GM21619 (cell line): ENCODE measurements around the gene LRRC8A.
A peak's percentile ranks its signal among the peaks of the same experiment; 100 is the strongest.
"Not testable (repeated sequence)": the region's sequence is repeated elsewhere in the genome, so short reads cannot be mapped to it uniquely, and the experiment has no call there.

Experiments
- ATAC-seq: cut with Tn5 transposase; IDR thresholded peaks from one replicate; pipeline ENCODE4 v1.9.1; 2021; ENCODE audit not compliant: unreplicated experiment

LRRC8A gene

GRCh38 chr9:128881884-128882676, at the start of gene LRRC8A, which contains the start of gene KYAT1:
Gene LRRC8A, plus strand, starts transcription at chr9:128882133. Its CDS starts 25,032 bp downstream, at chr9:128907165.
Gene KYAT1, minus strand, starts transcription at chr9:128881950. Its CDS starts 36,545 bp downstream, at chr9:128845405.
- peak; percentile 84 for ATAC-seq

GRCh38 chr9:128833696-128834095, 48.2 kb upstream of the LRRC8A start:
- no peak for ATAC-seq

- ATAC-seq = no peak
Measured at GRCh38 chr9:128835246-128836210, 46.4 kb upstream of the LRRC8A start.

GRCh38 chr9:128836509-128837145, 45.3 kb upstream of the LRRC8A start:
- ATAC-seq = no peak

GRCh38 chr9:128838338-128838737, 43.6 kb upstream of the LRRC8A start:
- ATAC-seq = no peak

- ATAC-seq = no peak
Measured at GRCh38 chr9:128840524-128840923, 41.4 kb upstream of the LRRC8A start.

- ATAC-seq = no peak
Measured at GRCh38 chr9:128841694-128842492, 40.0 kb upstream of the LRRC8A start.

- not testable (repeated sequence) for ATAC-seq
Measured at GRCh38 chr9:128843171-128843570, 38.8 kb upstream of the LRRC8A start.

- ATAC-seq = no peak
Measured at GRCh38 chr9:128845186-128845931, 36.6 kb upstream of the LRRC8A start.

- no peak for ATAC-seq
Measured at GRCh38 chr9:128846680-128847030, 35.3 kb upstream of the LRRC8A start.

- ATAC-seq = no peak
Measured at GRCh38 chr9:128847803-128848202, 34.1 kb upstream of the LRRC8A start.

GRCh38 chr9:128851024-128851423, 30.9 kb upstream of the LRRC8A start:
- ATAC-seq = not testable (repeated sequence)

- ATAC-seq = not testable (repeated sequence)
Measured at GRCh38 chr9:128851779-128852600, 29.9 kb upstream of the LRRC8A start.

GRCh38 chr9:128852646-128853045, 29.3 kb upstream of the LRRC8A start:
- ATAC-seq = not testable (repeated sequence)

- ATAC-seq = not testable (repeated sequence)
Measured at GRCh38 chr9:128854454-128854853, 27.5 kb upstream of the LRRC8A start.

- ATAC-seq = not testable (repeated sequence)
Measured at GRCh38 chr9:128858476-128858875, 23.5 kb upstream of the LRRC8A start.

- ATAC-seq = no peak
Measured at GRCh38 chr9:128860937-128861336, 21.0 kb upstream of the LRRC8A start.

GRCh38 chr9:128861501-128861900, 20.4 kb upstream of the LRRC8A start:
- no peak for ATAC-seq

GRCh38 chr9:128862401-128862851, 19.5 kb upstream of the LRRC8A start:
- ATAC-seq = no peak
